ENCODE measurements around the gene SLC16A12.

Gene SLC16A12

DNA sequence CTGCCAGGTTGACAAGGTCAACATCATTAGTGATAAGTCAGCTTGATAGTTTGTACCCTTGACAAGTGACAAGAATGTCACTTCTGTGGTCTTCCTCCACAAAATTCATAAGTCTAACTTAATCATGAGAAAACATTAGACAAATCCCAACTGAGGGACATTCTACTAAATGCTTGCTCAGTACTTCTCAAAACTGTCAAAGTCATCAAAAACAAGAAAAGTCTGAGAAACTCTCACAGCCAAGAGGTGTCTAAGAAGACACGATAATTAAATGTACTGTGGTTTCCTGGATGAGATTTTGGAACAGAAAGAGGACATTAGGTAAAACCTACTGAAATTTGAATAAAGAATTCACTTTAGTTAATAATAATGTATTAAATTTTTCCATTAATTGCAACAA is 29.8 kb upstream of the SLC16A12 start:
- Histone ChIP-seq H3K9me3 (no peaks in the 10 kb centered on the region), H3K4me1 (no peaks in the 10 kb centered on the region), H3K4me3 (no peak overlapping the region), H3K36me3 (no peaks in the 10 kb centered on the region), H3K27me3 (no peaks in the 10 kb centered on the region), H3K27ac (no peak overlapping the region)
- intact Hi-C loops (cut with DNase I; ENCODE audit: low total_unique reads): no loop called here
- TF ChIP-seq, protein P1, sequence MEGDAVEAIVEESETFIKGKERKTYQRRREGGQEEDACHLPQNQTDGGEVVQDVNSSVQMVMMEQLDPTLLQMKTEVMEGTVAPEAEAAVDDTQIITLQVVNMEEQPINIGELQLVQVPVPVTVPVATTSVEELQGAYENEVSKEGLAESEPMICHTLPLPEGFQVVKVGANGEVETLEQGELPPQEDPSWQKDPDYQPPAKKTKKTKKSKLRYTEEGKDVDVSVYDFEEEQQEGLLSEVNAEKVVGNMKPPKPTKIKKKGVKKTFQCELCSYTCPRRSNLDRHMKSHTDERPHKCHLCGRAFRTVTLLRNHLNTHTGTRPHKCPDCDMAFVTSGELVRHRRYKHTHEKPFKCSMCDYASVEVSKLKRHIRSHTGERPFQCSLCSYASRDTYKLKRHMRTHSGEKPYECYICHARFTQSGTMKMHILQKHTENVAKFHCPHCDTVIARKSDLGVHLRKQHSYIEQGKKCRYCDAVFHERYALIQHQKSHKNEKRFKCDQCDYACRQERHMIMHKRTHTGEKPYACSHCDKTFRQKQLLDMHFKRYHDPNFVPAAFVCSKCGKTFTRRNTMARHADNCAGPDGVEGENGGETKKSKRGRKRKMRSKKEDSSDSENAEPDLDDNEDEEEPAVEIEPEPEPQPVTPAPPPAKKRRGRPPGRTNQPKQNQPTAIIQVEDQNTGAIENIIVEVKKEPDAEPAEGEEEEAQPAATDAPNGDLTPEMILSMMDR (IDR thresholded peaks at IDR 0.05): no peak
- no peak for DNase-seq

DNA sequence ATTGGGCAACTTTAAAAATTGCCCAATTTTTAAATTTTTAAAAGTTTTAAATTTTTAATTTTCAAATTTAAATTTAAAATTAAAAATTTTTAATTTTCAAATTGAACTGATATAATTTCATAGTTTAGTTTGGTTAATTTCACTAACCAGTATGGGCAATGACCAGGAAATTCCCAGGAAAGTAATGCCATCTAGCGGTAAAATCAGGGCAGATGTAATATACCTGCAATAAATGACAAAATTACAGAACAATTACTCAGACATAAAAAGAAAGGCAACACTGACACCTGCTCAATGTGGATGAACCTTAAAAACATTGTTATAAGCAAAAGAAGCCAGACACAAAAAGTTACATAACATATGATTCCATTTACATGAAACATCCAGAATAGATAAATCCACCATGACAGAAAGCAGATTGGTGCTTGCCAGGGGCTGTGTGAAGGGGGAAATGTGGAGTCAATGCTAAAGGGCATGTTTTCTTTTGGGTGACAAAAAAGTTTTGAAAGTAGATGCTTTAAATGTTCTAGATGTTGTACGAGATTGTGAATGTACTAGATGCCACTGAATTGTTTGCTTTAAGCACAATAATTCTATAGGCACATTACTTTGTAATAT is 28.6 kb upstream of the SLC16A12 start:
- Histone ChIP-seq H3K4me1 (no peaks in the 10 kb centered on the region), H3K27me3 (no peaks in the 10 kb centered on the region), H3K4me3 (no peak overlapping the region), H3K27ac (no peak overlapping the region), H3K9me3 (no peaks in the 10 kb centered on the region), H3K36me3 (no peaks in the 10 kb centered on the region)
- intact Hi-C loops (cut with DNase I; ENCODE audit: low total_unique reads): no loop called here
- TF ChIP-seq, protein P1 (IDR thresholded peaks at IDR 0.05): peak; percentile 78 to 82
- DNase-seq: no peak

DNA sequence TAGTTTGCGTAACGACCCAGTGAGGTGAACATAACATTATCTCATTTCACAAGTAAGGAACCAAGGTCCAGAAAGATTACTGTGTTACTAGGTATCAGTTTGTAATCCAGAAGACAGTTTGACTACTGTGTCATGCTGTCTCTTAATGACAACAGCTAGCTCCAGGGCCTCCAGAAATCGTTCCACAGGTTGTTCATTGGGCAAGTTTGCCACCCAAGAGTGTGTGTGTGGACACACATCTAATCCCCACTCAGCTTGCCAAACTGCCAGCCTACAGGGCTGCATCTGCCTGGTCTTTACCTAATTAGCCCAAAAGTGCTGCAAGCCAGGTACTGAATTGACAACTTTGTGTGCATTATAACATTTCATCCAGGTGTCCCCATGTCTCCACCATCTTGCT is 27.9 kb upstream of the SLC16A12 start:
- no peaks in the 10 kb centered on the region for H3K27me3 ChIP-seq
- no peak overlapping the region for H3K27ac ChIP-seq
- no peaks in the 10 kb centered on the region for H3K4me1 ChIP-seq
- no peaks in the 10 kb centered on the region for H3K36me3 ChIP-seq
- TF ChIP-seq, protein P1 (IDR thresholded peaks at IDR 0.05): no peak
- no peak for DNase-seq
- H3K4me3 ChIP-seq: no peak overlapping the region
- intact Hi-C loops (cut with DNase I; ENCODE audit: low total_unique reads): no loop called here
- no peaks in the 10 kb centered on the region for H3K9me3 ChIP-seq

DNA sequence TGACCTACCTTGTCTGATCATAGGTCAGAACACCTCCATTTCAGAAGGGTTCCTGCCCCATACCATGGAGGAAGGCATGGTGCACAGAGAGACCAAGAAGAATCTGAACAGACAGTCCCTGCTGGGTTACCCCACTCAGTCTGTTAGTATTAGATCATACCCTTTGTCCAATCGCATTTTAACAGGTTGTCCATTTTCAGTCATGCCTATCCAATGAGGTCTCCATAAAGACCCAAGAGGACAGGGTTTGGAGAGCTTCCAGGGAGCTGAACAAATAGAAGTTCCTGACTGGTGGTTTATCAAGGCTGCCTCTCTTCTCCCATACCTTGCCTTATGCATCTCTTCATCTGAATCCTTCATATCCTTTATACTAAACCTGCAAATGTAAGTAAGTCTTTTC is 21.2 kb upstream of the SLC16A12 start:
- Histone ChIP-seq H3K4me1 (peaks cover 0 to 5% (median 0%) of the 10 kb centered on the region in 4 donors), H3K27ac (no peak overlapping the region), H3K9me3 (no peaks in the 10 kb centered on the region), H3K4me3 (no peak overlapping the region), H3K27me3 (no peaks in the 10 kb centered on the region), H3K36me3 (no peaks in the 10 kb centered on the region)
- intact Hi-C loops (cut with DNase I; ENCODE audit: low total_unique reads): no loop called here
- DNase-seq: no peak
- TF ChIP-seq, protein P1 (IDR thresholded peaks at IDR 0.05): no peak

DNA sequence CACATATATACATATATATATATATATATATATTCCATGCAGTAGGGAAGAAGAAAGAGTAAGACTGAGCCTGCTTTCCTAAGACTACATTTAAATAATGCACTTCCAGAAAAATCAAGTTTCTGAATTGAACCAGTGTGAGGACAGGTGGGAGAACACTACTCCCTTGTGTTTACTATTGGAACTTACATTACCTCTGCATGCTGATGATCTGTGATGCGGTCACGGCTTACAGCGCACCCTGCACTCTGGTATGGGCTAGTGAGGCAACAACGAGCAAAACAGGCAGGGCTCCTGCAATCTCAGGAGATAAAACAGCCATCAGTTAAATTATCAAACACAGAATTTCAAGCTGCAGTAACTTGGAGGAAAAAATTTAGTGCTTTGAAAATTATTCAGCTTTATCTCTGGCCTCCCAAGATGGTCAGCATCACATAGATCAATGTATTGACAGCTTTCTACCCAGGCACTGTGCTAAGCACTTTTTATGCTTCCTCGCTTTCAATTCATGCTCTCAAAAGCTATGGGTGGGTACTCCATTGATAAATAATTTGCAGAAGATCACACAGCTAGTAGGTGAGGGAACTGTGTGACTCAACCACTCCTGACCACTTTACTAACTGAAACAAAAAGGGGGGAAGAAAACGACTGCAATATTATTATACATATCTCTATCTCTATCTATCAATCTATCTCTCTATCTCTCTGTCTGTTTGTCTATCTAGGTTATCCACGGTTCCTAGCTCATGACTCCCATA is 20.5 kb upstream of the SLC16A12 start:
- Histone ChIP-seq H3K27me3 (no peaks in the 10 kb centered on the region), H3K27ac (no peak overlapping the region), H3K36me3 (no peaks in the 10 kb centered on the region), H3K4me3 (no peak overlapping the region), H3K9me3 (no peaks in the 10 kb centered on the region), H3K4me1 (peaks cover 0 to 5% (median 0%) of the 10 kb centered on the region in 4 donors)
- TF ChIP-seq, protein P1 (IDR thresholded peaks at IDR 0.05): no peak
- intact Hi-C loops (cut with DNase I; ENCODE audit: low total_unique reads): no loop called here
- DNase-seq: no peak
